Activated CD4-positive, alpha-beta T cell treated with anti-CD3 and anti-CD28 coated beads, Interleukin-2, Interleukin-6, amounts not matched to agents 100 ng/mL and 50 ng/mL, durations not matched to agents 16 hours and 8 hours (primary cell): Measurements from ENCODE around the gene PKIB.
"Not testable (repeated sequence)": the region's sequence is repeated elsewhere in the genome, so short reads cannot be mapped to it uniquely, and the experiment has no call there.

ENCODE experiments used
- DNase-seq: peaks from one replicate; pipeline ENCODE4 v3.0.0-alpha.2; 2020

Gene PKIB

GRCh38 chr6:122713138-122713537 is 102.9 kb downstream of the PKIB start:
- no peak for DNase-seq

- DNase-seq: no peak
Measured at GRCh38 chr6:122714059-122714458, 103.9 kb downstream of the PKIB start.

GRCh38 chr6:122715725-122716124 is 105.5 kb downstream of the PKIB start:
- DNase-seq: no peak

- DNase-seq: no peak
Measured at GRCh38 chr6:122717350-122717749, 107.1 kb downstream of the PKIB start.

GRCh38 chr6:122718616-122719015 is 108.4 kb downstream of the PKIB start:
- no peak for DNase-seq

- no peak for DNase-seq
Measured at GRCh38 chr6:122719176-122719575, 109.0 kb downstream of the PKIB start.

GRCh38 chr6:122722746-122723145 is 112.5 kb downstream of the PKIB start:
- DNase-seq: no peak

- DNase-seq: peak; percentile 12
Measured at GRCh38 chr6:122726649-122727048, 116.4 kb downstream of the PKIB start.

- no peak for DNase-seq
Measured at GRCh38 chr6:122727244-122727643, 117.0 kb downstream of the PKIB start.

GRCh38 chr6:122730334-122730733 is 120.1 kb downstream of the PKIB start:
- DNase-seq: no peak

GRCh38 chr6:122730775-122731386 is 120.7 kb downstream of the PKIB start:
- DNase-seq: peak; percentile 31

- DNase-seq: no peak
Measured at GRCh38 chr6:122733259-122733658, 123.1 kb downstream of the PKIB start.

- DNase-seq: no peak
Measured at GRCh38 chr6:122734529-122735395, 124.6 kb downstream of the PKIB start.

GRCh38 chr6:122735582-122735981 is 125.4 kb downstream of the PKIB start:
- DNase-seq: no peak

GRCh38 chr6:122736163-122736562 is 126.0 kb downstream of the PKIB start:
- DNase-seq: no peak

- DNase-seq: no peak
Measured at GRCh38 chr6:122736616-122737015, 126.4 kb downstream of the PKIB start.

- DNase-seq: no peak
Measured at GRCh38 chr6:122740091-122740490, 129.9 kb downstream of the PKIB start.

- no peak for DNase-seq
Measured at GRCh38 chr6:122740936-122741335, 130.7 kb downstream of the PKIB start.

- DNase-seq: not testable (repeated sequence)
Measured at GRCh38 chr6:122744247-122744646, 134.0 kb downstream of the PKIB start.

GRCh38 chr6:122744856-122745255 is 134.7 kb downstream of the PKIB start:
- DNase-seq: not testable (repeated sequence)

- no peak for DNase-seq
Measured at GRCh38 chr6:122746688-122747087, 136.5 kb downstream of the PKIB start.

GRCh38 chr6:122747573-122747972 is 137.4 kb downstream of the PKIB start:
- no peak for DNase-seq

- not testable (repeated sequence) for DNase-seq
Measured at GRCh38 chr6:122748945-122749344, 138.7 kb downstream of the PKIB start.

- DNase-seq: no peak
Measured at GRCh38 chr6:122749451-122750050, 139.3 kb downstream of the PKIB start.
